ENCODE measurements around the gene TM6SF1.

- no peak for TF ChIP-seq POLR2A (IDR thresholded peaks at IDR 0.05)
- TF ChIP-seq, protein P1, sequence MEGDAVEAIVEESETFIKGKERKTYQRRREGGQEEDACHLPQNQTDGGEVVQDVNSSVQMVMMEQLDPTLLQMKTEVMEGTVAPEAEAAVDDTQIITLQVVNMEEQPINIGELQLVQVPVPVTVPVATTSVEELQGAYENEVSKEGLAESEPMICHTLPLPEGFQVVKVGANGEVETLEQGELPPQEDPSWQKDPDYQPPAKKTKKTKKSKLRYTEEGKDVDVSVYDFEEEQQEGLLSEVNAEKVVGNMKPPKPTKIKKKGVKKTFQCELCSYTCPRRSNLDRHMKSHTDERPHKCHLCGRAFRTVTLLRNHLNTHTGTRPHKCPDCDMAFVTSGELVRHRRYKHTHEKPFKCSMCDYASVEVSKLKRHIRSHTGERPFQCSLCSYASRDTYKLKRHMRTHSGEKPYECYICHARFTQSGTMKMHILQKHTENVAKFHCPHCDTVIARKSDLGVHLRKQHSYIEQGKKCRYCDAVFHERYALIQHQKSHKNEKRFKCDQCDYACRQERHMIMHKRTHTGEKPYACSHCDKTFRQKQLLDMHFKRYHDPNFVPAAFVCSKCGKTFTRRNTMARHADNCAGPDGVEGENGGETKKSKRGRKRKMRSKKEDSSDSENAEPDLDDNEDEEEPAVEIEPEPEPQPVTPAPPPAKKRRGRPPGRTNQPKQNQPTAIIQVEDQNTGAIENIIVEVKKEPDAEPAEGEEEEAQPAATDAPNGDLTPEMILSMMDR (IDR thresholded peaks at IDR 0.05 in 8 of 11, conservative IDR thresholded peaks at IDR 0.05 in 3 of 11) = no peak
- peak in 2 of 3 donors; percentile 16 to 48 for TF ChIP-seq POLR2AphosphoS5 (IDR thresholded peaks at IDR 0.05)
These were observed 5.5 kb downstream of the TM6SF1 start for GRCh38 chr15:83112956-83113299.

Data from spleen (tissue), 7 donors.